Stromal cell of bone marrow (primary cell): ENCODE results near the gene LIN7C.
"Not testable (repeated sequence)": the region's sequence is repeated elsewhere in the genome, so short reads cannot be mapped to it uniquely, and the experiment has no call there.

Experiments
- DNase-seq: peaks from one replicate; pipeline ENCODE4 v3.0.0-alpha.2; 2012; ENCODE audit warnings: low read depth

Gene LIN7C

DNA sequence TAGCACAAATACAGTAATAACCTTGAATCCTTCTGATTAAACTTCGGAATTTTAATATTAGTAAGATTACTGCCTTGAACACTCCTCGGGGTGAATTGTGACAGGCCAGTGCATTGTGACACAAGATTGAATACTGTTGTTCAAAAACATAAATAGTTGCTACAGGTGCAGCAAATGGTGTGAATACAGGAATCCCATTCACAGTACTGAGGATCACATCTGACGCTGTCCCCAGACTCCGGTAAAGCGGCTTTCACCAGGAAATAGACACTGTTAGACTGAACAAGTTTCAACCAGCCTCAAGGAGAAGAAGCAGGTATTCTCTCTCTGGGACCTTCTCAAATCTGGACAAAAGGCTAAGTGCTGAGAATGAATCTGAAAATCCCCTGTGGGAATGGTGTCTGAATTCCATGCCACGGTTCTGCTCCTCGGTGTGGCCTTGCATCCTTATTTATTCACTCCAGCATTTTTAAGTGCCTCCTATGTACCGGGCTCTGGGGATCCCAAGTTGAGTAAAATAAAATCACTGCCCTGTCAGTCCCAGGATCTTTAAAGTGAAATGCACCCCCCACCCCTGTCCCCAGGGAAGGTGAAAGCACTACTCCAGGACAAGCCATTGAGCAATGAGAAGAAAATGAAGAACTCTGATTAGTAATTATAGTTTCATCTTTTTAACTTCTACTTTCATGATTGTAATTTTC lies 37.4 kb downstream of the LIN7C start:
- DNase-seq = no peak

DNA sequence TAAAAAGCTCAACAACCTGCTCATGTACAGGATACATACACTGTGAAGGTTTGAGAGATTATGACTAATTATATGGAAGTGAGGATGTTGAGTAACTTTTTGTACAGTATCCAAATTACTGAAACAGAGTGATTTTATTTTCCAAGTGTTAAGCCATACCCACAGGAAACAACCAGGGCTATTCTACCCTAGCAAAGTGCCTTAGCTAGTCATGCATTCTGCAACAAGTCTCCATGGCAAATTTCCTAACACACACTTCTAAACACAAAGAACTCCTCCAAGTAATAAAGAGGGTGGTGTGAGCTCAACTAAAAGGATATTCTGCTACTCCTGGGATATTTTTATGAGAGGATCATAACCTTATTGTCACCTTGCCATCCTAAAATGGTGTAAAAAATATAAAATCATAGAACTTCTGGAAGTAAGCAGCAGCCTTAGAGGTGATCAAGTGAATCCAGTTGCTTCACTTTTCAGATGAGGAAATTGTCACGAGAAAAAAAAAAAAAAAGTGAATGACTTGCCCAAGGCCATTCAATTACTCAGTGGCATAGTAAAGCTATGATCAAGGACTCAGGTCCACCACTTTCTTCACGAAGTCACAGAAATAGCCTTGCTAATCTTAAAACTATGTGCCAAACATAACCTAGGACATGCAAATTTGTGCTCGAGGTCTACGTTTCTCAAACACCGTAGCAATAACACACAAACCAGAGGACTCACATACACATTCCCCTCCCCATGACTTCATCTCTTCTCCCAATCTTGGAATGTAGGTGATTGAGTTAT lies 38.2 kb downstream of the LIN7C start:
- peak; percentile 84 for DNase-seq

DNA sequence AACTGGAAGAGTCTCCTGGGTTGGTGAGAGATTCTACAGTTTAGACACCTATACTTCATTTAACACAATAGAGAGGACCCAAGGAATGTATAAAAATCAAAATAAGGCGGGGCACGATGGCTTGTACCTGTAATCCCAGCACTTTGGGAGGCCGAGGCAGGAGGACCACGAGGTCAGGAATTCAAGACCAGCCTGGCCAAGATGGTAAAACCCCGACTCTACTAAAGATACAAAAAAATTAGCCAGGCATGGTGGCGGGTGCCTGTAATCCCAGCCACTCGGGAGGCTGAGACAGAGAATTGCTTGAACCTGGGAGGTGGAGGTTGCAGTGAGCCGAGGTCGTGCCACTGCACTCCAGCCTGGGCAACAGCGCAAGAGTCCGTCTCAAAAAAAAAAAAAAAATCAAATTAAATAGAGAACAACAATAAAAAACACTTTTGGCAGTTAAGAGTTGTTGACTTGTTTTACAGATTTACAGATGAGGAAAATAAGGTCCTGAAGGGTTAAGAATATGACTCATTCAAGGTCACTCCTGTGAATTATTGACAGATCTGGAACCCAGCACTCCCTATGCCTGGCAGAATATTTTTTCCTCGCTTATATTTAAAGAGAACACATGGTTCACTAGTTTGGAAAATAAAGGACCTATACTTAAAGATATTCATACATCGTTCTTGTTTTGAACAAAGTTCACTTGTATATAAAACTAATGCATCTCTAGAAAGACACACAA lies 39.2 kb downstream of the LIN7C start:
- DNase-seq = no peak

DNA sequence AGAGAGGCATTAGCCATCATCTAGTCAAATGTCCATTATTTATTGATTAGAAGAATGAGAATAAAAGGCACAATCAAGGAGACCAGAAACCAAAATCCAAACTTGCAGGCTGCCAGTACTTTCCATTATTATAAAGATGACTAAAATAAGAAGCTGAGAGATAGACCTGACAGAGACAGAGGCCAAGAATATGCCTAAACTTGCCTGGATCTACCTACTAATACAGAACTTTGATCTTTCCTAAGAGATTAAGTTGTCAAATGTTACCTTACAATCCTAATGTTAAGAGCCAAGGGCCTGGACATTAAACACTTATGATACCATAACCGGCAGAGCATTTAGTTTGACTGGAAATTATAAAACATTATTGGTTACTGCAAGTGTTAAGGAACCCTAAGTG lies 40.2 kb downstream of the LIN7C start:
- DNase-seq = no peak

DNA sequence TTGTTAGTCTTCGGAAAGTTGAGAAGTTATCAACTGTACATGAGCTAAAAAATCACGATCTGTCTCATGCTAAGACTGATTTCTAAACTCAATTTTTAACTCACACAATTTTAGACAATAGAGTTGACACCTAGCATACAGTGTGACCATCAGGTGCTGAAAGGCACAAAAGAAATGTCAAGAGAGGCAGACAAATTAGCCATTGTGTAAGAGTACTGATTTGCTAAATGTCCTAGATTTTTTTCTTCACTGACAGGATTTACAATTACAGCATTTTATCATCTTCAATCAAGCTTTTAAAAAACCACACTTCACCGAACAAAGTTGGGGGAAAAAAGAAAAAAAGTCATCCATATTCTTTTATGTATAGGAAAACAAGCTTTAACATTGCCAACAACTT lies 40.9 kb downstream of the LIN7C start:
- DNase-seq = no peak

DNA sequence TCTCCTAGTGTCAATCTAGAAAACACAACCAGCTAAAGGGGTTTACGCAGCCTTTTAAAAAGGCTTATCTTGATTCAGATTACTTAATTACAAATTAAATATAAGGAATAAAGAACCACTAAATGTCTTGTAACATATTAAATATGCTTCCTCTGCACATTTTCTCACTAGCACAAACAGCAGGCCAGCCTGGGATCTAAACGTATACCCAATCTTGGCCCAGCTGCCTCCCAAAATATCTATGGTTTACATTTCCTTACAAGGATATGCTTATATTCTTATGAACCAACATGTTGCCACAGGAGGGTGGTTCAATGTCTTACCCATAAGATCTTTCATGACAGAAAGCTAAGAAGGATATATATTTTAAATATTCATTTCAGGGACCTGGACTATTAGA lies 41.7 kb downstream of the LIN7C start:
- DNase-seq = no peak

DNA sequence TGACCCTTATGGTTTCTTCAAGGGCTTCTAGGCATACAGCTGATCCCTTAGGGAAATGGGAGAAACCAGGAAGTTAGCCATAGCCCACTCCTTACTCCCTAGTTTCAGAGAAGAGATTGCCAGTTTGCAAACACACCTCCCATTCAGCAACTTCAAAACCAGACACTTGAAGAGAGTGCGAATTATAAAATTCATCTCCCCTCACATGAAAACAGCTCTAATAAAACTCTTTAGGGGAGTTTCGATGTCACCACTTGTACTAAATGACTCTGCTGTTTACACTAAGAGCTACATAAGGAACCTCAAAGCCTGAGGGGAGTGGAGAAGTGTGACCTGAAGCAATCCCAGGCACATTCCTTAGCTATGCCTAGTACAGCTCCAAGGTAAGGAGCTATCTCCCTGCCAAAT lies 42.3 kb downstream of the LIN7C start:
- no peak for DNase-seq

DNA sequence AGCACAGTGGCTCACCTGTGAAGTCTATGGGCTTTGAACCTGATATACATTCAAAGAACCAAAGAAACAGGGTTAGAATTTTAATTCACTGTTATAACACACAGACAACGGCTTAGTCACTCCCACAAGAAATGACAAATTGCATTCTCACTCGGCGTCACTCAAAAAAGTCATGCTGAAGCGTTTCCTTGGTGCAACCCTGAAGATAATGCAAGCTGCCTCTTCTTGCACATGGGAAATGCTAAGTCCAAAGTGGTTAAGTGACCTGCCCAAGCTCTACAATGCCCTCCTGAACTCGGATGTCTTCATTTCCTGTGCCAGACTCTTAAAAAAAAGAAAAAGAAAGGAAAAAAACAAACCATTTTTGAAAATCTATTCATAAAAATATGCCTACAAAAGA lies 44.0 kb downstream of the LIN7C start:
- DNase-seq = no peak

DNA sequence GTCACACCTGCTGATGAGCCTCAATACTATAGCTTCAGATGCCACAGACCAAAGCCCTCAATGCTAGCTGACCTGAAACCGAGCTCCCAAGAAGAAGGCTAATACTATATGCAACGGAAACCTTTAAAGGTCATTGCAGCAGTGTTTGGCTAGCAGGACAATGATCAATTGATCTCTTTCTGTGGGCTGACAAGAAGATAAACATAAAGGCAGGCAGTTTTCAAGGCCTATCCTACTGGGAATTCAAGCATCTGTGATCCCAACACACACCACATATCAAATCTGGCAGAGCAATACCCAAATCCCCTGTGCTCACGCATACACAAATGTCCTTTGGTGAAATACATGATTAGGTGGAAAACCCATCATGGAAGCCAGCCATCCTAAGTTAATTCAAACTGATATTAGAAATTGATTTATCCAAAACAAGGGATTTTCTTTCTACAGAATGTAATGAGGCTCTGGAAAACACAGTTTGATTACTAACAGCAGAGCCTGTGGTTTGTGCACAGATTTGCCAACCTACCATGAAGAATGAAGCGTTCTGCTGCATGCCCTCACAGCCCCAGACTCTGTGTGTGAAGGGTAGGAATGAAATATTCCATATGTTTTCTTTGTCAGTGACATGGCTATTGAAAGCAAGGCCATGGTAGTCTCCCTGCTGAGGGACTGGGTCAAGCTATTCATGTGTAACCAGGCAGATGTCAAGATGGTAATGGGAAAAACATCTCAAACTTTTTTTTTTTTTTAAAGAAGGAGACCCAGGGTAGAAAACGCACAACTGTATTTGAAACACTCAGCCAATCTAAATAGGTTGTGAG lies 46.2 kb downstream of the LIN7C start:
- no peak for DNase-seq

DNA sequence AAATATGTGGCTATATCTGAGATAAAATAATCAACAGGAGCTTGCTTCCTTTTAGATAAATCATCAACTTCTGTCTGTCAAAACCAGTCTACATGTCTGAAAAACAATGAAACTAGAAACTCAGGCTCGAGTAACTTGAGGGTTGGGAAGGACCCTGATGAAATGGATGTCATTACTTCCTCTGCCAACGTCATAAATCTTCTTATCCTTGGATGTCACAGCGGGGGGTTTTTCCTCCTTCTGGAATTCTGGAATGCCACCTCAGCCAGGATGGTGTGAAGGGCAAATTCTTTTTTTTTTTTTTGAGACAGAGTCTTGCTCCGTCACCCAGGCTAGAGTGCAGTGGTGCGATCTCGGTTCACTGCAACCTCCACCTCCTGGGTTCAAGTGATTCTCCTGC lies 47.4 kb downstream of the LIN7C start:
- DNase-seq = no peak

DNA sequence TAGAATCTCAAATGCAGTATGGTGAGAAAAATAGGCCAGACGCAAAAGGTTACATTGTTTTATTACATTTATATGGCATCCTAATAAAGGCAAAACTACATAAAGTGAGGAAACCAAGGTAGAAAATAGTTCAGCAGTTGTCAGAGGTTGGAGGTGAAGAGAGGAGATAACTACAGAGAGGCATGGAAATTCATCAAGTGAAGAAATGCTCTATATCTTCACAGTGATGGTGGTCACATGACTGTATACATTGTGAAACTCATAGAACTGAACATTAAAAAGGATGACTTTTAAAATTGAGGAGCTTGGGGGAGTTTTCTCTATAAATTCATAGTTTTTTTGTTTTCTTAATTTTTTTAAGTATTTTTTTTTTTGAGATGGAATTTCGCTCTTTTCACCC lies 48.4 kb downstream of the LIN7C start:
- DNase-seq = no peak

DNA sequence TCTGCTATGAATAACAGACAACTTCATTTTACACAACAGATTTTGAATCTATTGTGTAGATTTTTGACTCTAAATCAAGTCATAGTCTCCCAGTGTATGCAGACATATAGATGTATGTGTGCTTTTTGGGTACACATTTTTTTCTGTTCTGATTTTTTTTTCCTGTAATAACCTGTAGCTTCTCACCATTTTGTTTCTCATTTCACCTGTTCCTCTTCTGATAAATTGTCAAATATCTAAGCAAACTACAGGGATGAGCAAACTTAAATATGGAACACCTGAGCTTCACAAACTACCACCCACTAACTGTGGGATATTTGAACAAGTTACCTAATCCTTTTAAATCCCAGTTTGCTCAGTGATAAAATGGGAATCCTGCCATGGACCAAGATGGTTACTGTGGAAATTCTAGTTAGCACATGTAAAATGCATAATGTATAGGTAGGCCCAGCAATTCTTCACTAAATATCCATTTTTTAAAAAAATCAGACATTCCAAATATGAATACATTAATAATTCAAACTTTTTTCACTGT lies 49.7 kb downstream of the LIN7C start:
- no peak for DNase-seq

DNA sequence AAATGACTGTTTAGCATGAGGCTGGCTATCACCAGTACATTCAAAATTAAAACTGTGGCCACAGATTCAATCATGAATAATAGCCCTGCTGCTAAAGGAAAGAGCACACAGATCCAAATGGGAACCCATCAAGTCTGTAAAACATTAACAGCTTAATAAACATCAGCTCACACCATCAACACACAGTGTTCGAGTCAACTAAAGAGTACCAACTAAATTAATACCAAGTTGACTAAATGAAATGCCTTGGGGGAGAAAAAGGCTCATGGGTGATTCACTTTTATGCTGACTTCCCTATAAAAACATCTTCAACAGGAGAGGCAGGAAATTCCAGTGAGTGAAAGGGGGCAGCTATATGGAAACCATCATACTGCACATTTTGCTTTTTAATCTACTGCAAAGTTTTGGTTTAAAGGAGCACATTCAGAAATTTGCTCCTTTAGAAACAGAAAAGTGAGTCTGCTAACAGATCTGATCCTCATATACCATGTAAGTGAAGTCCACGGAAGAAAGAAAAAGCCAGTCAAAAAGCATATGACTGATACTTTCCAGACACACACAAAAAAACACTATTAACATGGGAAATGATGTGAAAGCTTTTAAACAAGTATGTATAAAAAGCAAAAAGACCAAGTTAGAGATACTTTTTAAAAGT lies 50.3 kb downstream of the LIN7C start:
- DNase-seq = no peak

DNA sequence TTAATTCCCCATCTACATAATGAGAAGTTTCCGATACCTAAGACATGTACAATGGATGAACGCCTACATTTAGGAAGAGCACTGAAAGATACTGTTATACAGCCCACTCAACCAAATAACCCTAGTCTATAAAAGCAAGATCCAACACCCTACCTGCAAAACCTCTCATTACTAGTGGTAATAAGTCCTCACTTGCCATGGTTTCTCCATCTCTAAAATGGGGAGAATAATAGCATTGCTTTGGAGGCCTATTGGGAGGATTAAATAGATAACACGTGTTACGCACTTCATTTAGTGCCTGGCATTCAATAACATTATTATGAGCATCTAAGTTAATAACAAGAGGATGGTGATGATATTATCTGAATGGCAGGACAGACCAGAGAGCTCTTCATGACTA lies 50.9 kb downstream of the LIN7C start:
- DNase-seq = no peak

DNA sequence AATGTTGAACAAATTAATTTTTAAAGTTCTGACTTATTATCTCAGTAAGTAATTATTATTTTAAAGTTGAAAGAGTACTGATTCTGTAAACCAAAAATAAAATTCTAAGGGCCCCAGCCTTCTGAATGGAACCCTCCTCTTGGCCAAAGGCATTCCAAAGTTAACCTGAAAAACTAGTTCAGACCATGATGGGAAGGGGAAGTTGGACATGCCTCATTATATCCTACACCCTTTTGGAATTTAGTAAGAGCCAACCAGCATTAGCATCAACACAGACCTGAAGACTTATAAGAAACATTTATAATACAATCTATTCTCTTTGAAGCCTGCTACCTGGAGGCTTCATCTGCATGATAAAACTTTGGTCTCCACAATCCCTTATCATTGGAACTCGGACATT lies 52.9 kb downstream of the LIN7C start:
- no peak for DNase-seq

DNA sequence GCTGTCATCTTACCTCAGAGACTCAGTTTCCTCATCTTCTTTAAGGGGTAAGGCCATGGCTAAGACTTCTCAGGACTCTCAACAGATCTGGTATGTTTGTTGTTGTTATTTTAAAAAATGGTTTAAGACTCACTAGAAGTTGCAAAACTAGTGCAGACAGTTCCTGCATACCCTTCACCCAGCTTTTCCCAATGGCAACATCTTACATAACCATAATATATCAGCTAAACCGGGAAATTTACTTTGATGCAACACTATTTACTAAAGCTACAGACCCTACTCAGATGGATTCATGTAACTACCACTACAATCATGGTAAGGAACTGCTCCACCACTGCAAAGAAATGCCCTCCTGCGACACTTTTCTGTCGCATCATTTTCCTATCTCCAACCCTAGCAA lies 54.4 kb downstream of the LIN7C start:
- no peak for DNase-seq

DNA sequence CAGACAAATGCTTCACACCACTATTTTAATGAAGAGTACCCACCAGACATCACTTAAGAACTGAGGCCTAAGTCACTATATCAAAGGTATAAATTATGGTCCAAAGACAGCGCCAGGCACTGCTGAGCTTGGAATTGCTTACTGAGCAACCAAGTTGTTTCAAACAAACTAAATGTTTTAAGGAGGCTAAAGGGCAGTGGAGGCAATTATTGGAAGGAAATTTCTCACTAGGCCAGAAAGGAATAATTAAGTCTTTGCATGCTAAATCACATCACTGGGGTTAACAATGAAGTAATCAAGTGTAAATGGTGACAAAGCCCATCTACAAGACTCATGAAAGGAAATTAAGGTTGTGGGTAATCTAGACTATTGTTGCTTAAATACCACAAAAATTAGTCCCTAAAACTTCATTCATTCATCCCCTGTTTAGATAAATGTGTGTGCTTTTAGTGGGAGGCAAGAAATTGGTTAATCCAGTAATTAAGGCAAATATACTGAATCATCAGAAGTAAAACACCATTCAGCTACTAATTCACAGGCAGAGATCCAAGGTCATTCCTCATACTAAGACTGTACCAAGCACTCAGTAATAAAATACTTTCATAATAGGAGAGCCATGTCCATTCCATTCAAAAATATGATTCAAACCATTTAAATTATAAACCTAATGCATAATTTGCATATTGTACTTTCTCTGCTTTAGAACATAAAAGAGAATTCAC lies 55.2 kb downstream of the LIN7C start:
- DNase-seq = peak; percentile 34

DNA sequence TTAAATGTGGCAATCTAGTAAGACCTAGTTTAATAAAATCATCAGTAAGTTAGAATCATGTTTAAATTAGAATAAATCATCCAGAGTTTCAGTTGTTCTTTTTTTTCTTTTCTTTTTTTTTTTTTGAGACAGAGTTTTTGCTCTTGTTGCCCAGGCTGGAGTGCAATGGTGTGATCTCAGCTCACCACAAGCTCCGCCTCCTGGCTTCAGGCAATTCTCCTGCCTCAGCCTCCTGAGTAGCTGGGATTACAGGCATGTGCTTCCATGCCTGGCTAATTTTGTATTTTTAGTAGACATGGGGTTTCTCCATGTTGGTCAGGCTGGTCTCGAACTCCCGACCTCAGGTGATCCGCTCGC lies 58.4 kb downstream of the LIN7C start:
- DNase-seq = not testable (repeated sequence)

DNA sequence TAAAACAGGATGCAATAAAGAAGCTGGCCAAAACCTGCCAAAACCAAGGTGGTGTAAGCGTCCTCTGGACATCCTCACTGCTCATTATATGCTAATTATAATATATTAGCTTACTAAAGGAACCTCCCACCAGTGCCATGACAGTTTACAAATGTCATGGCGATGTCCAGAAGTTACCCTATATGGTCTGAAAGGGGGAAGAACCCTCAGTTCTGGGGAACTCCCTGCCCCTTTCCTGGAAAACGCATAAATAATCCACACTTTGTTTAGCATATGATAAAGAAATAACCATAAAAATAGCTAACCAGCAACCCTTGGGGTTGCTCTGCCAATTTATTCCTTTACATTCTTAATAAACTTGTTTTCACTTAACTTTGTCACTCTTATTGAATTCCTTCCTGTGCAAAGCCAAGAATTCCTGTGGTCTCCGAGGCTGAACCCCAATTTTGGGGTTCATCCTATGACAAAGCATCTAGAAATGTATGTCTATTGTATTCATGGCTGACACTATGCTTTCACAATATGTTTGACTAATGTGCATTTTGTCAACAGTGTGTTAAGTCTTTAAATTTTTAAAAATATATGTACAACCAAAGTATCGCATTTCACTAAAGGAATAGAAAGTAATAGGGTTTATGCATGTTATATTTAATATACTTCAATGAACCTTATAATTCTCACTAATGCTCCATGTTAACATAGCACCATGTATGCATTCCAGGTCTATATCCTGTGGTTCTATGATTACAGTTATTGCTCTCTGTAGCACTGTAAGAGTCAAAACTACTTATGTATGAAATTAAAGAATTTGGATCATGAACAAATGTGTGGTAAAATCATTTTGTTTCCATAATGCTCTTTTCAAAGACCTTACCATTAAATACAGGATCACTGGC lies 59.0 kb downstream of the LIN7C start:
- no peak for DNase-seq

DNA sequence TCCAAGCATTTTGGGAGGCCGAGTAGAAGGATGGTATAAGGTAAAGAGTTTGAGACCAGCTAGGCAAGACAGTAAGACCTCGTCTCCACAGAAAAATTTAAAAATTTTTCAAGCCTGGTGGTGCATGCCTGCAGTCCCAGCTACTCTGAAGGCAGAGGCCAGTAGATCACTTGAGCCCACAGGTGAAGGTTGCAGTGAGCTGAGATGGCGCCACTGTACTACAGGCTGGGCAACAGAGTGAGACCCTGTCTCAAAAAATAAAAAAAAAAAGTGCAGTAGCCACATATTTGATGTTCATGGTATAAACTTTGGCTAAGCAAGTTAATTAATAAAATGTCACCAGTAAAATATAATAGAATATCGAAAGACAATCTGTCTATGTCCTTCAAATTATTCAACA lies 60.9 kb downstream of the LIN7C start:
- DNase-seq = no peak
